ENCODE data around the gene IL7R. TPM values are rescaled to one million over a fixed set of nuclear protein-coding genes. Genes with fewer than 3 reads are reported as not detected.

IL7R gene
- total RNA-seq, 2 experiments from 2014 or later, result 163 to 169 TPM

GRCh38 chr5:35904443-35905132 lies 47.9 kb downstream of the IL7R start:
- no peaks in the 10 kb centered on the region for H3K9me3 Mint-ChIP-seq
- H3K36me3 Mint-ChIP-seq, result peaks cover 2% of the 10 kb centered on the region
- DNase-seq, result peak; percentile 65
- CTCF ChIA-PET, result interaction anchor here (1.3 to 3.3 kb wide), 5 partner anchors 21 to 254 kb away, joined by 4 to 14 read pairs (median 6); partner anchors contain the start of gene IL7R
- peaks cover 77% of the 10 kb centered on the region for H3K4me1 Mint-ChIP-seq (ENCODE audit: low read depth)
- H3K27ac Mint-ChIP-seq, result peak overlapping the region; percentile 82
- no peak overlapping the region for H3K4me3 Mint-ChIP-seq
- POLR2A ChIA-PET, result interaction anchor here (0.6 to 4.4 kb wide), 13 partner anchors 16 to 775 kb away, joined by 3 to 20 read pairs (median 3); partner anchors contain the start of gene IL7R
- no peaks in the 10 kb centered on the region for H3K27me3 Mint-ChIP-seq
- intact Hi-C loops (cut with micrococcal nuclease), result loop anchor here (1.0 to 2.0 kb wide), 8 partner anchors 15 to 236 kb away; no protein-coding TSS in a partner anchor

- peaks cover 2% of the 10 kb centered on the region for H3K27me3 Mint-ChIP-seq
- ChIA-PET POLR2A (interaction anchor here (0.9 to 1.2 kb wide), 3 partner anchors 52 to 56 kb away, joined by 3 to 4 read pairs (median 4); partner anchors contain the start of gene IL7R), CTCF (interaction anchor here (0.8 to 1.5 kb wide), 3 partner anchors 18 to 257 kb away, joined by 3 to 9 read pairs (median 3); no protein-coding TSS in a partner anchor)
- H3K9me3 Mint-ChIP-seq, result peaks cover 3% of the 10 kb centered on the region
- H3K4me1 Mint-ChIP-seq (ENCODE audit: low read depth), result peaks cover 42% of the 10 kb centered on the region
- intact Hi-C loops (cut with micrococcal nuclease), result no loop called here
- peaks cover 5% of the 10 kb centered on the region for H3K36me3 Mint-ChIP-seq
- DNase-seq, result no peak
- peak overlapping the region; percentile 47 for H3K27ac Mint-ChIP-seq
- H3K4me3 Mint-ChIP-seq, result no peak overlapping the region
Measured at GRCh38 chr5:35908228-35908627, 51.5 kb downstream of the IL7R start.

- Mint-ChIP-seq H3K9me3 (peaks cover 3% of the 10 kb centered on the region), H3K36me3 (peaks cover 5% of the 10 kb centered on the region), H3K4me1 (ENCODE audit: low read depth) (peaks cover 37% of the 10 kb centered on the region), H3K4me3 (no peak overlapping the region), H3K27ac (peak overlapping the region; percentile 47), H3K27me3 (peaks cover 2% of the 10 kb centered on the region)
- ChIA-PET POLR2A (interaction anchor here (1.0 to 1.2 kb wide), 3 partner anchors 52 to 58 kb away, joined by 4 read pairs; partner anchors contain the start of gene IL7R), CTCF (interaction anchor here (0.8 to 1.2 kb wide), 2 partner anchors 17 to 258 kb away, joined by 3 to 9 read pairs; no protein-coding TSS in a partner anchor)
- intact Hi-C loops (cut with micrococcal nuclease), result no loop called here
- DNase-seq, result peak; percentile 35
Measured at GRCh38 chr5:35908814-35909213, 52.1 kb downstream of the IL7R start.

- Mint-ChIP-seq H3K4me1 (ENCODE audit: low read depth) (peaks cover 48% of the 10 kb centered on the region), H3K36me3 (peaks cover 14% of the 10 kb centered on the region), H3K4me3 (no peak overlapping the region), H3K27me3 (no peaks in the 10 kb centered on the region), H3K27ac (peak overlapping the region; percentile 67), H3K9me3 (peaks cover 21% of the 10 kb centered on the region)
- ChIA-PET POLR2A (no interaction called here), CTCF (interaction anchor here (1.4 kb wide), 1 partner anchor 96 kb away, joined by 4 read pairs; no protein-coding TSS in a partner anchor)
- intact Hi-C loops (cut with micrococcal nuclease), result loop anchor here (1.0 kb wide), 3 partner anchors 15 to 62 kb away; no protein-coding TSS in a partner anchor
- peak; percentile 63 for DNase-seq
Measured at GRCh38 chr5:35919191-35919590, 62.5 kb downstream of the IL7R start.

GRCh38 chr5:35920890-35921289 lies 64.2 kb downstream of the IL7R start:
- no peaks in the 10 kb centered on the region for H3K27me3 Mint-ChIP-seq
- intact Hi-C loops (cut with micrococcal nuclease), result no loop called here
- POLR2A ChIA-PET, result interaction anchor here (1.0 kb wide), 1 partner anchor 16 kb away, joined by 4 read pairs; no protein-coding TSS in a partner anchor
- CTCF ChIA-PET, result interaction anchor here (2.0 to 2.4 kb wide), 2 partner anchors 62 to 270 kb away, joined by 7 to 8 read pairs; no protein-coding TSS in a partner anchor
- peaks cover 18% of the 10 kb centered on the region for H3K9me3 Mint-ChIP-seq
- H3K27ac Mint-ChIP-seq, result no peak overlapping the region
- H3K4me3 Mint-ChIP-seq, result no peak overlapping the region
- peaks cover 62% of the 10 kb centered on the region for H3K4me1 Mint-ChIP-seq (ENCODE audit: low read depth)
- no peak for DNase-seq
- peaks cover 10% of the 10 kb centered on the region for H3K36me3 Mint-ChIP-seq

GRCh38 chr5:35921930-35922329 lies 65.2 kb downstream of the IL7R start:
- DNase-seq, result no peak
- Mint-ChIP-seq H3K27ac (no peak overlapping the region), H3K4me1 (ENCODE audit: low read depth) (peaks cover 68% of the 10 kb centered on the region), H3K36me3 (peaks cover 10% of the 10 kb centered on the region), H3K27me3 (peaks cover 1% of the 10 kb centered on the region), H3K4me3 (no peak overlapping the region), H3K9me3 (peaks cover 10% of the 10 kb centered on the region)
- intact Hi-C loops (cut with micrococcal nuclease), result no loop called here
- ChIA-PET CTCF (interaction anchor here (0.6 to 2.4 kb wide), 4 partner anchors 63 to 271 kb away, joined by 3 to 8 read pairs (median 5); no protein-coding TSS in a partner anchor), POLR2A (no interaction called here)

- Mint-ChIP-seq H3K27me3 (peaks cover 1% of the 10 kb centered on the region), H3K9me3 (peaks cover 10% of the 10 kb centered on the region), H3K36me3 (peaks cover 8% of the 10 kb centered on the region), H3K4me1 (ENCODE audit: low read depth) (peaks cover 68% of the 10 kb centered on the region), H3K4me3 (no peak overlapping the region), H3K27ac (no peak overlapping the region)
- intact Hi-C loops (cut with micrococcal nuclease), result no loop called here
- ChIA-PET POLR2A (no interaction called here), CTCF (interaction anchor here (0.9 to 2.4 kb wide), 2 partner anchors 146 to 272 kb away, joined by 3 to 8 read pairs; no protein-coding TSS in a partner anchor)
- no peak for DNase-seq
Measured at GRCh38 chr5:35922468-35922867, 65.8 kb downstream of the IL7R start.

GRCh38 chr5:35924122-35924949 lies 67.6 kb downstream of the IL7R start:
- intact Hi-C loops (cut with micrococcal nuclease), result loop anchor here (1.0 to 2.0 kb wide), 6 partner anchors 20 to 266 kb away; no protein-coding TSS in a partner anchor
- Mint-ChIP-seq H3K27me3 (peaks cover 6% of the 10 kb centered on the region), H3K4me3 (peak overlapping the region; percentile 67), H3K9me3 (peaks cover 5% of the 10 kb centered on the region), H3K27ac (peak overlapping the region; percentile 79), H3K36me3 (peaks cover 7% of the 10 kb centered on the region), H3K4me1 (ENCODE audit: low read depth) (peaks cover 56% of the 10 kb centered on the region)
- DNase-seq, result peak; percentile 41
- ChIA-PET CTCF (interaction anchor here (0.8 to 6.1 kb wide), 33 partner anchors 10 to 1009 kb away, joined by 3 to 216 read pairs (median 5); partner anchors contain the start of genes BRIX1, CAPSL, IL7R and RAD1), POLR2A (interaction anchor here (0.6 to 3.7 kb wide), 8 partner anchors 20 to 462 kb away, joined by 3 to 19 read pairs (median 6); partner anchors contain the start of gene IL7R)

- H3K36me3 Mint-ChIP-seq, result peaks cover 2% of the 10 kb centered on the region
- no peaks in the 10 kb centered on the region for H3K9me3 Mint-ChIP-seq
Measured at GRCh38 chr5:35924950-35925722, 68.4 kb downstream of the IL7R start.

GRCh38 chr5:35926389-35927051 lies 69.8 kb downstream of the IL7R start:
- Mint-ChIP-seq H3K4me1 (ENCODE audit: low read depth) (peaks cover 41% of the 10 kb centered on the region), H3K27ac (no peak overlapping the region), H3K4me3 (peak overlapping the region; percentile 40), H3K36me3 (no peaks in the 10 kb centered on the region), H3K9me3 (no peaks in the 10 kb centered on the region), H3K27me3 (peaks cover 12% of the 10 kb centered on the region)
- peak; percentile 65 for DNase-seq
- ChIA-PET CTCF (interaction anchor here (0.6 to 6.1 kb wide), 62 partner anchors 12 to 923 kb away, joined by 3 to 216 read pairs (median 4); partner anchors contain the start of genes CAPSL, IL7R and SPEF2), POLR2A (interaction anchor here (0.6 to 3.7 kb wide), 5 partner anchors 73 to 879 kb away, joined by 3 to 19 read pairs (median 3); partner anchors contain the start of gene AGXT2)
- intact Hi-C loops (cut with micrococcal nuclease), result loop anchor here (1.0 to 5.0 kb wide), 3 partner anchors 275 to 837 kb away; no protein-coding TSS in a partner anchor

More at GRCh38 chr5:35924950-35925722, 68.4 kb downstream of the IL7R start:
- CTCF ChIA-PET, result interaction anchor here (0.6 to 6.1 kb wide), 46 partner anchors 9 to 1010 kb away, joined by 3 to 216 read pairs (median 6); partner anchors contain the start of genes BRIX1, CAPSL, IL7R and RAD1
- H3K4me1 Mint-ChIP-seq (ENCODE audit: low read depth), result peaks cover 48% of the 10 kb centered on the region
- POLR2A ChIA-PET, result interaction anchor here (0.6 to 3.7 kb wide), 10 partner anchors 20 to 463 kb away, joined by 3 to 19 read pairs (median 4); partner anchors contain the start of gene IL7R
- intact Hi-C loops (cut with micrococcal nuclease), result loop anchor here (1.0 to 5.0 kb wide), 11 partner anchors 21 to 448 kb away; partner anchors contain the start of gene SPEF2
- peak; percentile 92 for DNase-seq
- H3K4me3 Mint-ChIP-seq, result peak overlapping the region; percentile 67
- peaks cover 6% of the 10 kb centered on the region for H3K27me3 Mint-ChIP-seq
- peak overlapping the region; percentile 79 for H3K27ac Mint-ChIP-seq
